GM10266 (cell line): Measurements from ENCODE around the gene ZBTB16.

Experiments
- DNase-seq: peaks from one replicate; pipeline ENCODE4 v3.0.0; 2012; ENCODE audit errors: extremely low spot score
- CTCF ChIP-seq: IDR thresholded peaks from 2 replicates; pipeline ENCODE4 v1.5.1; 2012; ENCODE audit warnings: mild to moderate bottlenecking, low read depth; ENCODE audit not compliant: control insufficient read depth, insufficient read depth; ENCODE audit errors: missing control alignments

The ZBTB16 gene

GRCh38 chr11:114167771-114168448 lies 108.4 kb downstream of the ZBTB16 start:
- no peak for DNase-seq
- no peak for TF ChIP-seq CTCF

GRCh38 chr11:114168691-114169090 lies 109.2 kb downstream of the ZBTB16 start:
- DNase-seq: no peak
- no peak for TF ChIP-seq CTCF

GRCh38 chr11:114169321-114169749 lies 109.8 kb downstream of the ZBTB16 start:
- DNase-seq: no peak
- no peak for TF ChIP-seq CTCF

GRCh38 chr11:114169821-114170220 lies 110.3 kb downstream of the ZBTB16 start:
- TF ChIP-seq CTCF: no peak
- DNase-seq: no peak

DNA sequence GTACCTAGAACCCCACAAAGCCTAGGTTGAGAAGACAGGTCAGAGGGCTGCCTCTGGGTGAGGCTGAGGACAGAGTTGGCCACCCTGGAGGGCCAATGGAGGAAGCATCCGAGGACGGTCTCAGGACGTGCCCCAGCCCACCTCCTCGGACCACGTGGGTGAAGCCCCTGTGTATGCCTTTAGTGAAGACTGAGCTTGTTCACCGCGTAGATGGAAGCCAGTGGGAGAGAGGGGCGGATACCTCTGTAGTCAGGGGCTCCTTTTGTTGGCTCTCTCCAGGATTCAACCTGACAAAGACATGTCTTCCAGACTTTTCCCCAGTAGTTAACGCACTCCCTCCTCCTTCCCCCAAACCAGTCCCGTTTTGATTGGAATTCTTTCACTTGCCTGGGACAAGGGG lies 110.7 kb downstream of the ZBTB16 start:
- no peak for DNase-seq
- TF ChIP-seq CTCF: no peak

GRCh38 chr11:114171257-114172054 lies 111.9 kb downstream of the ZBTB16 start:
- no peak for DNase-seq
- no peak for TF ChIP-seq CTCF
